GM12878 (cell line): ENCODE data around the gene CDC14A.

ENCODE experiments used
- ASH2L ChIP-seq: fragments of 300-600, 200-600 bp; sonication (generic); IDR thresholded peaks from 2 replicates; pipeline ENCODE4 v1.6.1; 2017; ENCODE audit warnings: low read depth, mild to moderate bottlenecking, borderline replicate concordance
- BHLHE40 ChIP-seq, 2 experiments: fragments of 450-650 bp in 1 of 2; IDR thresholded peaks; 2 replicates each; pipeline ENCODE4 v1.6.1; 2011 to 2017; ENCODE audit warnings: low read depth in 2 of 2, borderline replicate concordance in 1 of 2, improper control_type of control experiment in 1 of 2, low read length in 1 of 2, mild to moderate bottlenecking in 1 of 2
- BMI1 ChIP-seq: fragments of 450-650 bp; IDR thresholded peaks from 2 replicates; pipeline ENCODE4 v1.6.1; 2016; ENCODE audit warnings: mild to moderate bottlenecking, moderate library complexity, borderline replicate concordance
- CHD2 ChIP-seq: IDR thresholded peaks from 2 replicates; pipeline ENCODE4 v1.6.1; 2011; ENCODE audit warnings: low read depth, low read length, improper control_type of control experiment, borderline replicate concordance
- CTCF ChIP-seq, 3 experiments: IDR thresholded peaks in 2 of 3; conservative IDR thresholded peaks in 1 of 3; 2 replicates each; pipeline ENCODE4 v1.5.1; 2011; ENCODE audit warnings: low read depth in 3 of 3, low read length in 3 of 3, mild to moderate bottlenecking in 3 of 3, control low read depth in 2 of 3, moderate library complexity in 2 of 3, inconsistent platforms in 1 of 3, mixed read lengths in 1 of 3; ENCODE audit not compliant: control insufficient read depth in 2 of 3, insufficient read depth in 1 of 3; ENCODE audit errors: extremely low read depth in 1 of 3
- EP300 ChIP-seq, 2 experiments: fragments of 150-350 bp in 1 of 2; IDR thresholded peaks; 2 replicates each; pipeline ENCODE4 v1.6.1; 2011 to 2012; ENCODE audit warnings: low read depth in 2 of 2, low read length in 2 of 2, borderline replicate concordance in 1 of 2, improper control_type of control experiment in 1 of 2, inconsistent platforms in 1 of 2; ENCODE audit not compliant: control insufficient read depth in 1 of 2
- EZH2 ChIP-seq: IDR thresholded peaks from 2 replicates; pipeline ENCODE4 v1.6.1; 2012; ENCODE audit warnings: low read depth, mild to moderate bottlenecking, control low read depth, inconsistent platforms, low read length, borderline replicate concordance; ENCODE audit not compliant: control insufficient read depth
- MXI1 ChIP-seq: fragments of 150-350 bp; IDR thresholded peaks from 2 replicates; pipeline ENCODE4 v1.6.1; 2011; ENCODE audit warnings: low read depth, mild to moderate bottlenecking, inconsistent platforms, low read length, improper control_type of control experiment
- NFYB ChIP-seq: IDR thresholded peaks from 2 replicates; pipeline ENCODE4 v1.6.1; 2011; ENCODE audit warnings: low read depth, mild to moderate bottlenecking, low read length, improper control_type of control experiment, moderate library complexity; ENCODE audit not compliant: insufficient read depth
- PKNOX1 ChIP-seq: fragments of 450-650 bp; IDR thresholded peaks from 2 replicates; pipeline ENCODE4 v1.6.1; 2016; ENCODE audit warnings: mild to moderate bottlenecking
- RCOR1 ChIP-seq: conservative IDR thresholded peaks from 2 replicates; pipeline ENCODE4 v1.6.1; 2012; ENCODE audit warnings: low read depth, low read length, improper control_type of control experiment
- SMAD1 ChIP-seq: fragments of 450-650 bp; IDR thresholded peaks from 2 replicates; pipeline ENCODE4 v1.6.1; 2018; ENCODE audit warnings: mild to moderate bottlenecking, low read depth; ENCODE audit not compliant: partially characterized antibody
- SUPT20H ChIP-seq: IDR thresholded peaks from 2 replicates; pipeline ENCODE4 v1.6.1; 2011; ENCODE audit warnings: low read depth, mild to moderate bottlenecking, low read length, moderate library complexity, borderline replicate concordance; ENCODE audit not compliant: control insufficient read depth
- ZNF207 ChIP-seq: fragments of 450-650 bp; IDR thresholded peaks from 2 replicates; pipeline ENCODE4 v1.6.1; 2014; ENCODE audit warnings: antibody characterized with exemption, mild to moderate bottlenecking, borderline replicate concordance

- TF ChIP-seq RCOR1 (no peak), SUPT20H (no peak), ZNF207 (no peak), ASH2L (no peak), EZH2 (no peak), CTCF (IDR thresholded peaks at IDR 0.05 in 2 of 3, conservative IDR thresholded peaks at IDR 0.05 in 1 of 3; ENCODE audit: control insufficient read depth in 2 of 3, extremely low read depth in 1 of 3, insufficient read depth in 1 of 3, low read depth in 3 of 3, low read length in 3 of 3) (no peak), SMAD1 (no peak), PKNOX1 (no peak), BHLHE40 (IDR thresholded peaks at IDR 0.05; ENCODE audit: borderline replicate concordance in 1 of 2, low read depth in 2 of 2, low read length in 1 of 2) (no peak), MXI1 (no peak), BMI1 (no peak), EP300 (IDR thresholded peaks at IDR 0.05; ENCODE audit: borderline replicate concordance in 1 of 2, control insufficient read depth in 1 of 2, low read depth in 2 of 2, low read length in 2 of 2) (no peak), CHD2 (no peak), NFYB (no peak)
Observed at GRCh38 chr1:100478816-100479215, 126.5 kb downstream of the CDC14A start.
